Right lobe of liver (tissue), 4 donors: ENCODE data around the gene LSP1.

Source experiments
- POLR2A ChIP-seq: fragments of 450-650 bp; IDR thresholded peaks from one replicate; pipeline ENCODE4 v1.6.1; 2017; ENCODE audit warnings: antibody characterized with exemption, mild to moderate bottlenecking
- TF ChIP-seq, protein P1 (sequence below), 4 donors: fragments of 200-600 bp in 3 of 4; fragments of 450-650 bp in 1 of 4; IDR thresholded peaks; one replicate each; pipeline versions ENCODE4 v1.5.1 to v1.8.0; 2016 to 2022; ENCODE audit warnings: antibody characterized with exemption in 4 of 4, mild to moderate bottlenecking in 2 of 4
- donor health status: DM: no; HTN: no; CAD: no.
- donor health status: DM: no; HTN: no; CAD: no.
- donor health status: DM: no; HTN: yes; CAD: no.

DNA sequence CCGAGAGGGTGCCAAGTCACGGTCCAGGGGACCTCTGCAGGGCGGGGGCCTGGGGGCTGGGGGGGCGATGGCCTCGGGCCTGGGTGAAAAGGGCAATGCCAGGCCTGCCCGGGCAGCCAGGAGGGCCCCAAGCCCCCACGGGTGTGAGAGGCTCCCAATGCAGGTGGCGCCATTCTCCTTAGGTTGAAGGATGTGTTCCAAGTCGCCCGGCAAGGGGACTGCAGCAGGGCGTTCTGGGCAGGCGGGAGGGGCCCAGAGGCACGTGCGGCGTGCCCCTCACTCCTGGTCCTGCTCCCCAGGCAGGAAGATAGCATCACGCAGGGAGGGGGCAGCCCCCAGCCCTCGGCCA is 14.8 kb upstream of the LSP1 start:
- TF ChIP-seq POLR2A: no peak
- TF ChIP-seq, protein P1, sequence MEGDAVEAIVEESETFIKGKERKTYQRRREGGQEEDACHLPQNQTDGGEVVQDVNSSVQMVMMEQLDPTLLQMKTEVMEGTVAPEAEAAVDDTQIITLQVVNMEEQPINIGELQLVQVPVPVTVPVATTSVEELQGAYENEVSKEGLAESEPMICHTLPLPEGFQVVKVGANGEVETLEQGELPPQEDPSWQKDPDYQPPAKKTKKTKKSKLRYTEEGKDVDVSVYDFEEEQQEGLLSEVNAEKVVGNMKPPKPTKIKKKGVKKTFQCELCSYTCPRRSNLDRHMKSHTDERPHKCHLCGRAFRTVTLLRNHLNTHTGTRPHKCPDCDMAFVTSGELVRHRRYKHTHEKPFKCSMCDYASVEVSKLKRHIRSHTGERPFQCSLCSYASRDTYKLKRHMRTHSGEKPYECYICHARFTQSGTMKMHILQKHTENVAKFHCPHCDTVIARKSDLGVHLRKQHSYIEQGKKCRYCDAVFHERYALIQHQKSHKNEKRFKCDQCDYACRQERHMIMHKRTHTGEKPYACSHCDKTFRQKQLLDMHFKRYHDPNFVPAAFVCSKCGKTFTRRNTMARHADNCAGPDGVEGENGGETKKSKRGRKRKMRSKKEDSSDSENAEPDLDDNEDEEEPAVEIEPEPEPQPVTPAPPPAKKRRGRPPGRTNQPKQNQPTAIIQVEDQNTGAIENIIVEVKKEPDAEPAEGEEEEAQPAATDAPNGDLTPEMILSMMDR (IDR thresholded peaks at IDR 0.05): peak in 1 of 4 donors; percentile 2
